ENCODE data around the gene KASH5.
"Not testable (repeated sequence)": the region's sequence is repeated elsewhere in the genome, so short reads cannot be mapped to it uniquely, and the experiment has no call there.

KASH5 gene

DNA sequence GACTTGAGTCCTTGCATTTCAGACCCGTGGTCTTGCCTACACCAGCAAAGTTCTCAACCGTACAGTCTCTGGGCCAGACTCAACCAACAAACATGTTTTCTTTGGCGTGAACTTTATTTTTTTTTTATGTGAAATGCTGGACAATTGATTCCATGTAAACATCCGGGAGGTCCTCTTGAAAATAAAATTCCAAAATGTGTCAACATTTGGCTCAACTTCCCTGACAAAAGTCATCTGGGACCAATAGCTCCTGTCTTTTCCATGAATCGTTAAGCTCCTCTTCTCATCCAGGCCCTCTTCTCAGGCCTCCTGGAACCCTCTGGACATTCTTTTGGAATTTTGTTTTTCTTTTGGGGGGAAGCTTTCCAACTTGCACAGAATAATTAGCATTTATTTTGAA lies 67.7 kb downstream of the KASH5 start:
- DNase-seq (ENCODE audit: low read depth) = no peak

DNA sequence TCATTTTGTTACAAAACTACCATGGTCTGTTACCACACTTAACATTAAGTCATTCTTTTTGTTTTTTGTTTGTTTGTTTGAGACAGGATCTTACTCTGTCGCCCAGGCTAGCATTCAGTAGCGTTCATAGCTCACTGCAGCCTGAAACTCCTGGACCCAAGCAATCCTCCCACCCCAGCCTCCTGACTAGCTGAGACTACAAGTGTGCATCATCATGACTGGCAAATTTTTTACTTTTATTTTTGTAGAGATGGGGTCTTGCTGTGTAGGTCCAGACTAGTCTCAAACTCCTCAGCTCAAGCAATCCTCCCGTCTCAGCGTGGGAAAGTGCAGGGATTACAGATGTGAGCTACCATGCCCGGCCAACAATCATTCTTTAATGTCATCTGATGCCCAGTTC lies 68.3 kb downstream of the KASH5 start:
- no peak for DNase-seq (ENCODE audit: low read depth)

DNA sequence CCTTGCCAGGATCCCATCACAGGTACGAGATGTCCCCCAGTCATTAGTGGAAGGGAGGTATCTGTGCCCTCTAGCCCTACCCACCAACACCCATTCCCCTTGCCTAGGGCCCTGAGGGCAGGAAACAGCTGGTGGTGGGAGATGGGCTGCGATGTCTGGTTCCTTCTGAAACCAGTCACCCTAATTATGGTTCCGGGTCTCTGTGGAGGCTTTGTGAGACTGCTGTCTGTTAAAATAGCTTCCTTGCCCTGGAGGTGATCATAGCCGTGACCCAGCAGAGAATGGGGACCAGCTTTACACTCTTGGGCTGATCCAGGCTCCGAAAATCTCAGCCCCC lies 70.5 kb downstream of the KASH5 start:
- no peak for DNase-seq (ENCODE audit: low read depth)

DNA sequence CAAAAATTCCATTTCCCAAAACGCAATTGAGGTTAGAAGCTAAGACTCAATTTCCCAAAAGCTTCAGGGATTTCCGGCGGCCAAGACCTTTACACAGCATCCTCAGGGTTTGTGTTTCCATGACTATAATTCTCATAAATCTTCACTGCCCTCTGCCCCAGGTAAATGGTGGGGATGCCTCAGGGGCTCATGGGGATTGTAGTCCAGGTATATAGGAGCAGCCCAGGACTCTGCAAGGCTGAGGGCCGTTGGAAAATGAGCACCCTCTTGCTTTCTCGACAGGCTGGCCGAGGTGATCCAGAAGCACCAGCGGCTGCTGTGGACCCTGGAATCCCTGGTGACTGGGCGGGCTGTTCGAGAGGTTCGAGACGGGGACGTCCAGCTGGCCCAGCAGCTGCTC lies 71.3 kb downstream of the KASH5 start:
- DNase-seq (ENCODE audit: low read depth) = no peak

DNA sequence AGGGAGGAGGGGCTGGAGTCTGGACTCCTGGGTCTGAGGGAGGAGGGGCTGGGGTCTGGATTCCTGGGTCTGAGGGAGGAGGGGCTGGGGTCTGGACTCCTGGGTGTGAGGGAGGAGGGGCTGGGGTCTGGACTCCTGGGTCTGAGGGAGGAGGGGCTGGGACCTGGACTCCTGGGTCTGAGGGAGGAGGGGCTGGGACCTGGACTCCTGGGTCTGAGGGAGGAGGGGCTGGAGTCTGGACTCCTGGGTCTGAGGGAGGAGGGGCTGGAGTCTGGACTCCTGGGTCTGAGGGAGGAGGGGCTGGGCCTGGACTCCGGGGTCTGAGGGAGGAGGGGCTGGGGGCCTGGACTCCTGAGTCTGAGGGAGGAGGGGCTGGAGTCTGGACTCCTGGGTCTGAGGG lies 73.1 kb downstream of the KASH5 start:
- not testable (repeated sequence) for DNase-seq (ENCODE audit: low read depth)

DNA sequence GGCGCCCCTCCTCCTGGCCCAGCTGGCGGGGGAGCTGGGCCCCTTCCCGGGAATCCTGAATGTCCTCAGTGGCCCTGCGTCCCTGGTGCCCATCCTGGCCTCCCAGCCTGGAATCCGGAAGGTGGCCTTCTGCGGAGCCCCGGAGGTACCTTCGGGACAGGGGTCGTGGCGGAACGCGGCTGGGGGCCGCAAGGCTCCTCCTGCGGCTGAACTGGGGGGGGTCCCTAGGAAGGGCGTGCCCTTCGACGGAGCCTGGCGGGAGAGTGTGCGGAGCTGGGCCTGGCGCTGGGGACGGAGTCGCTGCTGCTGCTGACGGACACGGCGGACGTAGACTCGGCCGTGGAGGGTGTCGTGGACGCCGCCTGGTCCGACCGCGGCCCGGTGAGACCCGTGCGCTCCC lies 73.6 kb downstream of the KASH5 start:
- no peak for DNase-seq (ENCODE audit: low read depth)

DNA sequence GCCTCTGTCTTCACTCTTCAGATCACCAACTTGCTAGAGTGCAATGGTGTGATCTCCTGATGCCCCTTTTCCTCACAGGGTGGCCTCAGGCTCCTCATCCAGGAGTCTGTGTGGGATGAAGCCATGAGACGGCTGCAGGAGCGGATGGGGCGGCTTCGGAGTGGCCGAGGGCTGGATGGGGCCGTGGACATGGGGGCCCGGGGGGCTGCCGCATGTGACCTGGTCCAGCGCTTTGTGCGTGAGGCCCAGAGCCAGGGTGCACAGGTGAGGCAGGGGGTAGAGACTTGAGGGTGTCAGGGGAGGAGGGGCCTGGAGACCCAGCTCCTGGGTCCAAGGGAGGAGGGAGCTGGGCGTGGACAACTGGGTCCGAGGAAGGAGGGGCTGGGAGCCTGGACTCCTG lies 74.4 kb downstream of the KASH5 start:
- no peak for DNase-seq (ENCODE audit: low read depth)

DNA sequence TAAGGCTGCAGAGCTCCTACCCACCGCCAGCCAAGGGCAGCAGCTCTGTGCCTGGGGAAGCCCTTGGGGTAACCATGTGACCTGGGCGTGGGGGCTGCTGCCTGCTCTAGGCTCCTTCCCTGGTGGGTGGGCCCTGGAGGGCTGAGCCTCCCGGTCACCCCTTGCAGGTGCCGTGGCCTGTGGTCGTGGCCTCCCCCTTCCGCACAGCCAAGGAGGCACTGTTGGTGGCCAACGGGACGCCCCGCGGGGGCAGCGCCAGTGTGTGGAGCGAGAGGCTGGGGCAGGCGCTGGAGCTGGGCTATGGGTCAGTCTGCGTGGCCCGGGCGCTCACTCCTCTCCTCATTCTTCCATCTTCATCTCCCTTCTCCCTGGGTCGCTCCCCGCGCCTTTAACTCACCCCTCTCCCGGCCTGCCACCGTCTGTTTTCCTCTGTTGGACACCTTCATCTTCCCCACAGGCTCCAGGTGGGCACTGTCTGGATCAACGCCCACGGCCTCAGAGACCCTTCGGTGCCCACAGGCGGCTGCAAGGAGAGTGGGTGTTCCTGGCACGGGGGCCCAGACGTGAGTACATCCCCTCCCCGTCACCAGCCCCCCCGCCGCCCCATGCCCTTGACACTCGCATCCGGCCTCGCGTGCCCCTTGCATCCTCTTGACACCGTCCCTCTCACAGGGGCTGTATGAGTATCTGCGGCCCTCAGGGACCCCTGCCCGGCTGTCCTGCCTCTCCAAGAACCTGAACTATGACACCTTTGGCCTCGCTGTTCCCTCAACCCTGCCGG lies 76.1 kb downstream of the KASH5 start:
- DNase-seq (ENCODE audit: low read depth) = no peak

DNA sequence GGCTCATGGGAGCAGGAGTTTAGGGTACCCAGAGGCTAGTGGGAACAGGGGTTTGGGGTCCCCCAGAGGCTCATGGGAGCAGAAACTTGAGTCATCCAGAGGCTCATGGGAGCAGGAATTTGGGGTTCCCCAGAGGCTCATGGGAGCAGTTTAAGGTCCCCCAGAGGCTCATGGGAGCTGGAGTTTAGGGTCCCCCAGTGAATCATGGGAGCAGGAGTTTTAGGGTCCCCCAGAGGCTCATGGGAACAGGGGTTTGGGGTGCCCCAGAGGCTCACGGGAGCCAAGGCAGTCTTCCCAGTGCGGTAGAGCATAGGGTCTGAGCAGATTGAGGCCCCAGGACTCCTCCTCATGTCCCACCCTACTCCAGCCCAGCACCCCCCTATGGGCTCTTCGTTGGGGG lies 77.3 kb downstream of the KASH5 start:
- no peak for DNase-seq (ENCODE audit: low read depth)

All from CMK (cell line).